GM12878 (cell line): ENCODE results near the gene BDKRB2. TPM values are rescaled to one million over a fixed set of nuclear protein-coding genes. Genes with fewer than 3 reads are reported as not detected.

Source experiments
- ATAC-seq: fragments of 200-7000 bp; cut with Tn5 transposase; 3 replicates; pipeline ENCODE4 v1.9.1; 2020; ENCODE audit warnings: mild to moderate bottlenecking, moderate library complexity
- BruUV-seq: library from RNA; stranded (reverse); fragments of 400-500 nt; replicated peaks from 2 replicates; lab custom pipeline; 2021; lab: Mats Ljungman, UMichigan
- CTCF ChIA-PET: fragments of 300-600 bp; sonication (Branson Sonifier 250); formaldehyde crosslinking; extraction: SDS; loops from one replicate; lab custom pipeline; 2021; ENCODE audit warnings: inconsistent platforms; lab: Yijun Ruan, JAX
- POLR2A ChIA-PET: fragments of 350-600 bp; formaldehyde crosslinking; extraction: SDS; loops from one replicate; lab custom pipeline; 2021; ENCODE audit warnings: inconsistent platforms; lab: Charles Lee
- RAD21 ChIA-PET: fragments of 300-600 bp; sonication (Branson Sonifier 250); formaldehyde crosslinking; loops from one replicate; lab custom pipeline; 2023; ENCODE audit warnings: antibody characterized with exemption; ENCODE audit not compliant: unreplicated experiment; lab: Charles Lee
- SMC1A ChIA-PET: fragments of 300-600 bp; sonication (Branson Sonifier 250); formaldehyde crosslinking; loops from one replicate; lab custom pipeline; 2023; ENCODE audit not compliant: unreplicated experiment, uncharacterized antibody; lab: Charles Lee
- DNase-seq: peaks from one replicate; pipeline ENCODE4 v3.0.0-alpha.2; 2011; ENCODE audit warnings: low read depth, low spot score
- FAIRE-seq: peaks from 3 replicates; lab custom pipeline; 2011; peaks lifted over from hg19 to GRCh38; lab: Jason Lieb, UNC
- H2AFZ ChIP-seq: 2 replicates; pipeline ENCODE4 v1.6.0; 2011; ENCODE audit warnings: low read depth, low read length, control low read depth; ENCODE audit not compliant: control insufficient read depth
- H3K27ac ChIP-seq: 2 replicates; pipeline ENCODE4 v1.5.1; 2011; ENCODE audit warnings: control low read depth; ENCODE audit not compliant: control insufficient read depth, insufficient read depth
- H3K27me3 ChIP-seq, 2 experiments: replicated peaks in 1 of 2; 2 replicates each; pipeline versions ENCODE4 v1.6.0 to v1.6.1; 2011; ENCODE audit warnings: low read length in 1 of 2; ENCODE audit not compliant: control insufficient read depth in 2 of 2, insufficient read depth in 2 of 2
- H3K36me3 ChIP-seq, 2 experiments: 2 replicates each; pipeline ENCODE4 v1.5.1; 2011; ENCODE audit warnings: low read length in 1 of 2; ENCODE audit not compliant: control insufficient read depth in 2 of 2, insufficient read depth in 2 of 2
- H3K4me1 ChIP-seq: 2 replicates; pipeline ENCODE4 v1.6.1; 2011; ENCODE audit warnings: mild to moderate bottlenecking, low read length, moderate library complexity, mixed read lengths; ENCODE audit not compliant: control insufficient read depth, insufficient read depth
- H3K4me2 ChIP-seq: 2 replicates; pipeline ENCODE4 v1.6.0; 2011; ENCODE audit warnings: control low read depth; ENCODE audit not compliant: control insufficient read depth, insufficient read depth
- H3K4me3 ChIP-seq: fragments of 200-600 bp; sonication (generic); 2 replicates; pipeline ENCODE4 v1.5.1; 2016
- H3K79me2 ChIP-seq: 2 replicates; pipeline ENCODE4 v1.6.0; 2011; ENCODE audit warnings: low read length; ENCODE audit not compliant: control insufficient read depth, insufficient read depth
- H3K9ac ChIP-seq: 2 replicates; pipeline ENCODE4 v1.8.0; 2011; ENCODE audit warnings: low read length, control low read depth, mixed read lengths; ENCODE audit not compliant: control insufficient read depth, insufficient read depth
- H3K9me3 ChIP-seq: replicated peaks from 3 replicates; pipeline ENCODE4 v1.5.1; 2011; ENCODE audit warnings: mild to moderate bottlenecking, low read length; ENCODE audit not compliant: control insufficient read depth, insufficient read depth
- H4K20me1 ChIP-seq: 2 replicates; pipeline ENCODE4 v1.6.0; 2011; ENCODE audit not compliant: control insufficient read depth, insufficient read depth
- CBFB ChIP-seq: IDR thresholded peaks from 2 replicates; pipeline ENCODE4 v1.6.1; 2016; ENCODE audit warnings: antibody characterized with exemption, low read depth
- DPF2 ChIP-seq: fragments of 450-650 bp; IDR thresholded peaks from 2 replicates; pipeline ENCODE4 v1.6.1; 2017; ENCODE audit warnings: mild to moderate bottlenecking
- MEF2A ChIP-seq: IDR thresholded peaks from 2 replicates; pipeline ENCODE4 v1.6.1; 2011; ENCODE audit warnings: low read depth, mild to moderate bottlenecking, low read length, moderate library complexity; ENCODE audit not compliant: insufficient read depth
- MYB ChIP-seq: fragments of 150-350 bp; IDR thresholded peaks from 2 replicates; pipeline ENCODE4 v1.6.1; 2014; ENCODE audit warnings: mild to moderate bottlenecking, low read depth, low read length, borderline replicate concordance
- SMAD5 ChIP-seq: IDR thresholded peaks from 2 replicates; pipeline ENCODE4 v1.6.1; 2016; ENCODE audit warnings: antibody characterized with exemption, low read depth
- ZNF217 ChIP-seq: fragments of 450-650 bp; IDR thresholded peaks from 2 replicates; pipeline ENCODE4 v1.6.1; 2017; ENCODE audit warnings: antibody characterized with exemption, mild to moderate bottlenecking
- WGBS: methylation state at CpG from one replicate; pipeline ENCODE4 v1.1.6; 2016; ENCODE audit warnings: low lambda C conversion rate; ENCODE audit not compliant: insufficient replicate concordance, insufficient coverage; ENCODE audit errors: missing lambda C conversion rate; 5-methylcytosine and 5-hydroxymethylcytosine counted together
- in situ Hi-C: fragments of 300-500 bp; cut with MboI; formaldehyde crosslinking; loops from 9 replicates; pipeline ENCODE4 v1.14.3; 2018; ENCODE audit warnings: mixed read lengths
- intact Hi-C: fragments of 100-400 bp; cut with micrococcal nuclease; formaldehyde crosslinking; loops from one replicate; pipeline ENCODE4 v1.14.2; 2022; ENCODE audit not compliant: unreplicated experiment
- polyA plus RNA-seq, 11 experiments: library from polyadenylated mRNA; depleted of rRNA in 4 of 11; unstranded in 6 of 11; stranded (reverse) in 5 of 11; fragments of >200 nt; fragmentation: Nextera tagmentation in 4 of 11; fragmentation: Illumina TruSeq in 1 of 11; extraction: Ambion mirVana in 4 of 11; extraction: Trizol in 1 of 11; gene quantifications; 1 replicate in 1 of 11; 2 replicates in 10 of 11; pipeline versions ENCODE4 v1.2.1 to v1.2.3, GENCODE V29; 2011 to 2016; ENCODE audit warnings: inconsistent platforms in 2 of 11, missing spikeins in 2 of 11, low read depth in 1 of 11
- total RNA-seq, 4 experiments: library from RNA; depleted of rRNA in 3 of 4; stranded (reverse); fragments of >200 nt in 3 of 4; fragmentation: Illumina TruSeq in 1 of 4; extraction: Trizol in 1 of 4; gene quantifications; 2 replicates each; pipeline versions ENCODE4 v1.2.1 to v1.2.3, GENCODE V29; 2013 to 2021
- TF ChIP-seq, protein P1 (sequence below): fragments of 450-650 bp; IDR thresholded peaks from 2 replicates; pipeline ENCODE4 v1.6.1; 2016; ENCODE audit warnings: mild to moderate bottlenecking
- TF ChIP-seq, protein P2 (sequence below): fragments of 450-650 bp; IDR thresholded peaks from 2 replicates; pipeline ENCODE4 v1.6.1; 2018; ENCODE audit warnings: mild to moderate bottlenecking, low read depth, moderate library complexity; ENCODE audit not compliant: partially characterized antibody
- TF ChIP-seq, protein P3 (sequence below): fragments of 450-650 bp; IDR thresholded peaks from 2 replicates; pipeline ENCODE4 v1.6.1; 2017; ENCODE audit warnings: mild to moderate bottlenecking, moderate library complexity
- TF ChIP-seq, protein P4 (sequence below): IDR thresholded peaks from 2 replicates; pipeline ENCODE4 v1.6.1; 2012; ENCODE audit warnings: low read depth, low read length, improper control_type of control experiment

Gene BDKRB2
- total and polyA plus RNA-seq, 10 of the 15 experiments (the other 5 are each of a cell fraction or from before 2014, with no cell fraction given) = 0.08 TPM; not detected in 9

DNA sequence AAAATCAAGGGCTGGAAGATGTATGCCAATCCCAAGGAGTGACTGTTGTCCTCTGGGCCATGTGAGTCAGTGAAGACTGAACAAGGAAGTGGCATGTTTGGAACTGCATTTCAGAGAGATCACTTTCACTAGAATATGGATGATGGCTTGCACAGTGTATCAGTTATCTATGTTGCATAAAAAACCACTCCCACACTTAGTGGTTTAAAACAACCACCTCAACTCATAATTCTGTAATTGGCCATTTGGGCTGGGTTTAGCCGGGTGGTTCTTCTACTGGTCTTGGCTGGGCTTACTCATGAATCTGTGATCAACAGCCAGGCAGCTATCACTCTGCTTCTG, 66.8 kb downstream of the BDKRB2 start:
- ChIA-PET POLR2A (no interaction called here), SMC1A (interaction anchor here (0.6 to 1.7 kb wide), 2 partner anchors 171 to 229 kb away, joined by 3 to 6 read pairs; no protein-coding TSS in a partner anchor)
- FAIRE-seq (no peak), ATAC-seq (no peak)
- peaks cover 0 to 1% of the 10 kb centered on the region in 2 experiments; a peak in 2 of 4 replicates for H3K27me3 ChIP-seq
- H3K4me1 ChIP-seq = no peaks in the 10 kb centered on the region
- H2AFZ ChIP-seq = no peak overlapping the region
- no peaks in the 10 kb centered on the region for H4K20me1 ChIP-seq
- no peaks in the 10 kb centered on the region for H3K36me3 ChIP-seq
- 82% methylated on average over 1 of the region's 1 CpG for WGBS
- no peak overlapping the region for H3K9ac ChIP-seq
- no peak for TF ChIP-seq DPF2
- TF ChIP-seq, protein P1, sequence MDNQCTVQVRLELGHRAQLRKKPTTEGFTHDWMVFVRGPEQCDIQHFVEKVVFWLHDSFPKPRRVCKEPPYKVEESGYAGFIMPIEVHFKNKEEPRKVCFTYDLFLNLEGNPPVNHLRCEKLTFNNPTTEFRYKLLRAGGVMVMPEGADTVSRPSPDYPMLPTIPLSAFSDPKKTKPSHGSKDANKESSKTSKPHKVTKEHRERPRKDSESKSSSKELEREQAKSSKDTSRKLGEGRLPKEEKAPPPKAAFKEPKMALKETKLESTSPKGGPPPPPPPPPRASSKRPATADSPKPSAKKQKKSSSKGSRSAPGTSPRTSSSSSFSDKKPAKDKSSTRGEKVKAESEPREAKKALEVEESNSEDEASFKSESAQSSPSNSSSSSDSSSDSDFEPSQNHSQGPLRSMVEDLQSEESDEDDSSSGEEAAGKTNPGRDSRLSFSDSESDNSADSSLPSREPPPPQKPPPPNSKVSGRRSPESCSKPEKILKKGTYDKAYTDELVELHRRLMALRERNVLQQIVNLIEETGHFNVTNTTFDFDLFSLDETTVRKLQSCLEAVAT = no peak
- no peak for TF ChIP-seq ZNF217
- TF ChIP-seq, protein P2, sequence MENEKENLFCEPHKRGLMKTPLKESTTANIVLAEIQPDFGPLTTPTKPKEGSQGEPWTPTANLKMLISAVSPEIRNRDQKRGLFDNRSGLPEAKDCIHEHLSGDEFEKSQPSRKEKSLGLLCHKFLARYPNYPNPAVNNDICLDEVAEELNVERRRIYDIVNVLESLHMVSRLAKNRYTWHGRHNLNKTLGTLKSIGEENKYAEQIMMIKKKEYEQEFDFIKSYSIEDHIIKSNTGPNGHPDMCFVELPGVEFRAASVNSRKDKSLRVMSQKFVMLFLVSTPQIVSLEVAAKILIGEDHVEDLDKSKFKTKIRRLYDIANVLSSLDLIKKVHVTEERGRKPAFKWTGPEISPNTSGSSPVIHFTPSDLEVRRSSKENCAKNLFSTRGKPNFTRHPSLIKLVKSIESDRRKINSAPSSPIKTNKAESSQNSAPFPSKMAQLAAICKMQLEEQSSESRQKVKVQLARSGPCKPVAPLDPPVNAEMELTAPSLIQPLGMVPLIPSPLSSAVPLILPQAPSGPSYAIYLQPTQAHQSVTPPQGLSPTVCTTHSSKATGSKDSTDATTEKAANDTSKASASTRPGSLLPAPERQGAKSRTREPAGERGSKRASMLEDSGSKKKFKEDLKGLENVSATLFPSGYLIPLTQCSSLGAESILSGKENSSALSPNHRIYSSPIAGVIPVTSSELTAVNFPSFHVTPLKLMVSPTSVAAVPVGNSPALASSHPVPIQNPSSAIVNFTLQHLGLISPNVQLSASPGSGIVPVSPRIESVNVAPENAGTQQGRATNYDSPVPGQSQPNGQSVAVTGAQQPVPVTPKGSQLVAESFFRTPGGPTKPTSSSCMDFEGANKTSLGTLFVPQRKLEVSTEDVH = no peak
- no peak for TF ChIP-seq CBFB
- TF ChIP-seq MEF2A = no peak
- no peak for TF ChIP-seq MYB
- TF ChIP-seq SMAD5 = no peak
- TF ChIP-seq, protein P3, sequence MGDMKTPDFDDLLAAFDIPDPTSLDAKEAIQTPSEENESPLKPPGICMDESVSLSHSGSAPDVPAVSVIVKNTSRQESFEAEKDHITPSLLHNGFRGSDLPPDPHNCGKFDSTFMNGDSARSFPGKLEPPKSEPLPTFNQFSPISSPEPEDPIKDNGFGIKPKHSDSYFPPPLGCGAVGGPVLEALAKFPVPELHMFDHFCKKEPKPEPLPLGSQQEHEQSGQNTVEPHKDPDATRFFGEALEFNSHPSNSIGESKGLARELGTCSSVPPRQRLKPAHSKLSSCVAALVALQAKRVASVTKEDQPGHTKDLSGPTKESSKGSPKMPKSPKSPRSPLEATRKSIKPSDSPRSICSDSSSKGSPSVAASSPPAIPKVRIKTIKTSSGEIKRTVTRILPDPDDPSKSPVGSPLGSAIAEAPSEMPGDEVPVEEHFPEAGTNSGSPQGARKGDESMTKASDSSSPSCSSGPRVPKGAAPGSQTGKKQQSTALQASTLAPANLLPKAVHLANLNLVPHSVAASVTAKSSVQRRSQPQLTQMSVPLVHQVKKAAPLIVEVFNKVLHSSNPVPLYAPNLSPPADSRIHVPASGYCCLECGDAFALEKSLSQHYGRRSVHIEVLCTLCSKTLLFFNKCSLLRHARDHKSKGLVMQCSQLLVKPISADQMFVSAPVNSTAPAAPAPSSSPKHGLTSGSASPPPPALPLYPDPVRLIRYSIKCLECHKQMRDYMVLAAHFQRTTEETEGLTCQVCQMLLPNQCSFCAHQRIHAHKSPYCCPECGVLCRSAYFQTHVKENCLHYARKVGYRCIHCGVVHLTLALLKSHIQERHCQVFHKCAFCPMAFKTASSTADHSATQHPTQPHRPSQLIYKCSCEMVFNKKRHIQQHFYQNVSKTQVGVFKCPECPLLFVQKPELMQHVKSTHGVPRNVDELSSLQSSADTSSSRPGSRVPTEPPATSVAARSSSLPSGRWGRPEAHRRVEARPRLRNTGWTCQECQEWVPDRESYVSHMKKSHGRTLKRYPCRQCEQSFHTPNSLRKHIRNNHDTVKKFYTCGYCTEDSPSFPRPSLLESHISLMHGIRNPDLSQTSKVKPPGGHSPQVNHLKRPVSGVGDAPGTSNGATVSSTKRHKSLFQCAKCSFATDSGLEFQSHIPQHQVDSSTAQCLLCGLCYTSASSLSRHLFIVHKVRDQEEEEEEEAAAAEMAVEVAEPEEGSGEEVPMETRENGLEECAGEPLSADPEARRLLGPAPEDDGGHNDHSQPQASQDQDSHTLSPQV = no peak
- TF ChIP-seq, protein P4, sequence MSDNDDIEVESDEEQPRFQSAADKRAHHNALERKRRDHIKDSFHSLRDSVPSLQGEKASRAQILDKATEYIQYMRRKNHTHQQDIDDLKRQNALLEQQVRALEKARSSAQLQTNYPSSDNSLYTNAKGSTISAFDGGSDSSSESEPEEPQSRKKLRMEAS = no peak
- TF ChIP-seq, all 136 proteins: peak for 0
- ChIA-PET CTCF (interaction anchor here (1.4 kb wide), 1 partner anchor 33 kb away, joined by 4 read pairs; no protein-coding TSS in a partner anchor), RAD21 (interaction anchor here (1.8 kb wide), 1 partner anchor 173 kb away, joined by 5 read pairs; no protein-coding TSS in a partner anchor)
- no peaks in the 10 kb centered on the region for H3K79me2 ChIP-seq
- BruUV-seq = no TSS peak
- intact Hi-C loops (no loop called here), in situ Hi-C loops (loop anchor here (5.0 kb wide), 1 partner anchor 709 kb away; no protein-coding TSS in a partner anchor)
- H3K4me3 ChIP-seq = no peak overlapping the region
- H3K4me2 ChIP-seq = no peak overlapping the region
- no peak overlapping the region for H3K27ac ChIP-seq
- H3K9me3 ChIP-seq = no peaks in the 10 kb centered on the region
- no peak for DNase-seq
